Naive thymus-derived CD4-positive, alpha-beta T cell (primary cell): ENCODE data around the gene ACER3. TPM values are rescaled to one million over a fixed set of nuclear protein-coding genes. Genes with fewer than 3 reads are reported as not detected.

Source experiments
- ATAC-seq: fragments of 150-1000 bp; cut with Tn5 transposase; 2 replicates; pipeline ENCODE4 v1.10.0; 2021; ENCODE audit warnings: mild to moderate bottlenecking, moderate library complexity
- CTCF ChIA-PET: fragments of 350-600 bp; sonication (Branson Sonifier 250); formaldehyde crosslinking; loops from one replicate; lab custom pipeline; 2021; ENCODE audit warnings: antibody characterized with exemption; lab: Charles Lee
- POLR2A ChIA-PET: fragments of 350-600 bp; sonication (Branson Sonifier 250); formaldehyde crosslinking; loops from one replicate; lab custom pipeline; 2021; ENCODE audit warnings: antibody characterized with exemption, inconsistent platforms; lab: Charles Lee
- DNase-seq, 9 donors: peaks; one replicate each; pipeline versions ENCODE4 v3.0.0 to v3.0.0-alpha.2; 2020 to 2022; ENCODE audit warnings: mixed read lengths in 1 of 9
- H3K27ac ChIP-seq: one replicate; pipeline ENCODE4 v1.7.0; 2013; ENCODE audit warnings: mild to moderate bottlenecking, low read depth, low read length, moderate library complexity
- H3K27me3 ChIP-seq, 2 donors: one replicate each; pipeline ENCODE4 v1.7.0; 2013; ENCODE audit warnings: low read length in 2 of 2, mild to moderate bottlenecking in 2 of 2, moderate library complexity in 2 of 2; ENCODE audit not compliant: control insufficient read depth in 2 of 2, insufficient read depth in 2 of 2
- H3K36me3 ChIP-seq, 3 experiments: 1 replicate in 2 of 3; 2 replicates in 1 of 3; pipeline ENCODE4 v1.7.0; 2013; ENCODE audit warnings: low read length in 3 of 3, mild to moderate bottlenecking in 3 of 3, moderate library complexity in 1 of 3; ENCODE audit not compliant: insufficient read depth in 3 of 3, control insufficient read depth in 2 of 3
- H3K4me1 ChIP-seq, 2 donors: one replicate each; pipeline ENCODE4 v1.7.0; 2013; ENCODE audit warnings: low read length in 2 of 2, mild to moderate bottlenecking in 2 of 2, moderate library complexity in 1 of 2; ENCODE audit not compliant: control insufficient read depth in 2 of 2, insufficient read depth in 2 of 2
- H3K4me3 ChIP-seq: 2 replicates; pipeline ENCODE4 v1.7.0; 2013; ENCODE audit warnings: mild to moderate bottlenecking, low read length
- H3K9me3 ChIP-seq, 3 experiments: 1 replicate in 2 of 3; 2 replicates in 1 of 3; pipeline ENCODE4 v1.7.0; 2013; ENCODE audit warnings: low read length in 3 of 3; ENCODE audit not compliant: control insufficient read depth in 2 of 3
- H3K27ac Mint-ChIP-seq, 9 donors: one replicate each; pipeline ENCODE4 v1.8.0; 2020 to 2022; ENCODE audit warnings: mixed read lengths in 9 of 9, mild to moderate bottlenecking in 8 of 9, moderate library complexity in 5 of 9, inconsistent platforms in 2 of 9
- H3K27me3 Mint-ChIP-seq, 5 donors: one replicate each; pipeline ENCODE4 v1.8.0; 2021 to 2022; ENCODE audit warnings: mixed read lengths in 5 of 5, mild to moderate bottlenecking in 1 of 5
- H3K36me3 Mint-ChIP-seq, 5 donors: one replicate each; pipeline ENCODE4 v1.8.0; 2020 to 2022; ENCODE audit warnings: mixed read lengths in 5 of 5, mild to moderate bottlenecking in 3 of 5, inconsistent platforms in 1 of 5
- H3K4me1 Mint-ChIP-seq, 7 donors: one replicate each; pipeline ENCODE4 v1.8.0; 2020 to 2022; ENCODE audit warnings: mixed read lengths in 7 of 7, mild to moderate bottlenecking in 3 of 7, inconsistent platforms in 1 of 7
- H3K4me3 Mint-ChIP-seq, 10 donors: one replicate each; pipeline ENCODE4 v1.8.0; 2020 to 2022; ENCODE audit warnings: mild to moderate bottlenecking in 10 of 10, mixed read lengths in 10 of 10, moderate library complexity in 6 of 10, inconsistent platforms in 2 of 10
- H3K9me3 Mint-ChIP-seq, 11 donors: one replicate each; pipeline ENCODE4 v1.8.0; 2020 to 2022; ENCODE audit warnings: mixed read lengths in 11 of 11, mild to moderate bottlenecking in 4 of 11, inconsistent platforms in 1 of 11, moderate library complexity in 1 of 11
- intact Hi-C, 2 donors: fragments of 100-400 bp; cut with micrococcal nuclease; formaldehyde crosslinking; loops; one replicate each; pipeline ENCODE4 v1.15.1; 2023
- polyA plus RNA-seq, 2 donors: library from polyadenylated mRNA; unstranded; fragments of 300-500 nt; fragmentation: Illumina TruSeq; gene quantifications; one replicate each; pipeline ENCODE4 v1.2.3, GENCODE V29; 2021
- total RNA-seq, 6 experiments: library from RNA in 5 of 6; stranded (reverse) in 5 of 6; gene quantifications; 1 replicate in 5 of 6; 2 replicates in 1 of 6; pipeline ENCODE4 v1.2.3 and lab custom pipeline; 2021 to 2026

ACER3 gene
- total and polyA plus RNA-seq, 7 experiments from 2014 or later = 4.7 to 15.2 (median 9.0) TPM

DNA sequence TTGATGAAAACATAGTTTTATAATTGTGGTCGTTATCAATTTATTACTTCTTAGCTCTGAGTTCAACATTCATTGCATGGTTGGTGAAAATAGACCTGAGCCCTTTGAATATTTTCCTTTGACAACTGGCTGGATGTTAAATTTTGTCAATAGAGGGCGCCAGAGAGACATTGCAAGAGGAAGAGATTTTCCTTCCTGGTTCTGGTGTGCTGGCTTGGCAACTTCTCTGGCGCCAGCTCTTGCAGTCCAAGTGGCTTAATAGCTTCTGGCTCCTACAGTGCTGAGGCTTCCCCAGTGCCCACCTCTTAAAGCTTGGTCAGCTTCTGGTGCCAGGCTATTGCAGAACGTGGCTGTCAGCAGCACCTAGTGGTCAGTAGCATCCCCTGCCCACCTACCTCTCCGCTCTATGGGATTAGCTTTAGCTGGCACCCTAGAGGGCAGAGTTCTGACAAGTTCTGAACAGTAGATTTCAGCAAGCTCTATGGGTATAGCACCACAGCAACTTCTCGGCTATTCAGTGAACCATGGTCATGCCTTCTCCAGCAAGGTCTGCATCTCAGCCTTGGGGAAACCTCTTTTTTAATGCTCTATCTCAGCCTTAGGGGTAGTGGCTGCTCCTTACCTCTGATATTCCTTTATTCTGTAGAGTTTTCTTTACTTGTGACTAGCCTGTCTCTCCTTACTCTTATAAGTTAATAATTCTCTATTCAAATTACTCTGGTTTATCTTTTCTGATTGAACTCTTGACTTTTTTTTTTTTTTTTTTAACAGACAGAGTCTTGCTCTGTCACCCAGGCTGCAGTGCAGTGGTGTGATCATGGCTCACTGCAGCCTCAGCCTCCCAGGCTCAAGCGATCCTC lies 59.4 kb downstream of the ACER3 start:
- Mint-ChIP-seq H3K27me3 (peaks cover 0 to 5% (median 0%) of the 10 kb centered on the region in 5 donors), H3K9me3 (peaks cover 0 to 3% (median 0%) of the 10 kb centered on the region in 11 donors), H3K36me3 (peaks cover 0 to 5% (median 4%) of the 10 kb centered on the region in 5 donors), H3K27ac (peak overlapping the region in 1 of 9 donors; percentile 52), H3K4me3 (peak overlapping the region; percentile 18 to 86 (median 77)), H3K4me1 (peaks cover 0 to 12% (median 11%) of the 10 kb centered on the region in 7 donors)
- ATAC-seq (peak; percentile 84), DNase-seq (peak; percentile 16 to 78 (median 74))
- POLR2A ChIA-PET = interaction anchor here (0.9 kb wide), 1 partner anchor 60 kb away, joined by 4 read pairs; no protein-coding TSS in a partner anchor
- Histone ChIP-seq H3K27ac (no peak overlapping the region), H3K27me3 (no peaks in the 10 kb centered on the region), H3K4me1 (peaks cover 0 to 4% of the 10 kb centered on the region in 2 donors), H3K36me3 (no peaks in the 10 kb centered on the region), H3K9me3 (peaks cover 0 to 3% (median 0%) of the 10 kb centered on the region in 3 experiments), H3K4me3 (peak overlapping the region; percentile 51)
- intact Hi-C loops = loop anchor here (1.0 to 5.0 kb wide), 8 partner anchors 58 to 186 kb away; partner anchors contain the start of gene ACER3 (in 2 of the 2)
- CTCF ChIA-PET = interaction anchor here (0.8 to 3.9 kb wide), 14 partner anchors 8 to 185 kb away, joined by 3 to 29 read pairs (median 4); no protein-coding TSS in a partner anchor

DNA sequence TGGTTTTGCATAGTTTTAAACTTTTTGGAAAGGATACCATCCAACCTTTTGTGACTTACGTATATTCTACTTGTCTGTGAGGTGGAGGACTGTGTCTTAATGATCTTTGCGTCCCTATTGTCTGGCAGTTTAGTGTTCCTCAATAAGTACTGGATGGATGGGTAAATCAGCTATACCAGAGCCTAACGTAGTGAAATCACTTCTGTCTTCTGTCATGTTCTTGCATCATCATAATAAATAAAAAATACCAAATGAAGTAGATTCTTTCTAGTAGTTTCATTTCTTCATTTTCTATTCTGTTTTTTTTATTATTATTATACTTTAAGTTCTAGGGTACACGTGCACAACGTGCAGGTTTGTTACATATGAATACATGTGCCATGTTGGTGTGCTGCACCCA lies 66.4 kb downstream of the ACER3 start:
- H3K27me3 Mint-ChIP-seq = peaks cover 0 to 5% (median 0%) of the 10 kb centered on the region in 5 donors
- no peak overlapping the region for H3K4me3 ChIP-seq
- H3K4me3 Mint-ChIP-seq = no peak overlapping the region
- H3K27ac Mint-ChIP-seq = no peak overlapping the region
- H3K4me1 Mint-ChIP-seq = no peaks in the 10 kb centered on the region
- H3K36me3 Mint-ChIP-seq = peaks cover 11 to 33% (median 16%) of the 10 kb centered on the region in 5 donors
- ChIA-PET POLR2A (no interaction called here), CTCF (no interaction called here)
- H3K9me3 Mint-ChIP-seq = peaks cover 0 to 3% (median 0%) of the 10 kb centered on the region in 11 donors
- intact Hi-C loops = no loop called here
- H3K9me3 ChIP-seq = peaks cover 0 to 3% (median 0%) of the 10 kb centered on the region in 3 experiments
- ATAC-seq = no peak
- no peaks in the 10 kb centered on the region for H3K27me3 ChIP-seq
- H3K4me1 ChIP-seq = no peaks in the 10 kb centered on the region
- no peaks in the 10 kb centered on the region for H3K36me3 ChIP-seq
- no peak for DNase-seq
- no peak overlapping the region for H3K27ac ChIP-seq

DNA sequence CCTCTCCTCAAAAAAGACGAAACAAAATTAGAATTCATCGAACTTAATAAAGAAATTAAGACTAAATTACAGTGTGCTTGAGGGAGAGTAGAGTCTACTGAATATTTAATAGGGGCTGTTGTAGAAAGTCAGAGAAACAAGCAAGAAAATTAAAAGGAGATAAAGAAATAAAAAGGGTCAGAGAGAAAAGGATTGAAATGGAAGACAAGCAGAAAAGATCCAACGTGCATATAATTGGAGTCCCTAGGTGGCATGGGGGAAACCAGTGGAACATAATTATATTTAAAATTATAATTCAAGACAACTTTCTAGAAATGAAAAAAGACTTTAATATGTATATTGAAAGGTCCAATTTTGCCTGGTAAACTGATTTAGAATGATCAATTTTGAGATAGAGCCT lies 74.3 kb downstream of the ACER3 start:
- H3K9me3 ChIP-seq = no peaks in the 10 kb centered on the region
- H3K4me1 Mint-ChIP-seq = no peaks in the 10 kb centered on the region

DNA sequence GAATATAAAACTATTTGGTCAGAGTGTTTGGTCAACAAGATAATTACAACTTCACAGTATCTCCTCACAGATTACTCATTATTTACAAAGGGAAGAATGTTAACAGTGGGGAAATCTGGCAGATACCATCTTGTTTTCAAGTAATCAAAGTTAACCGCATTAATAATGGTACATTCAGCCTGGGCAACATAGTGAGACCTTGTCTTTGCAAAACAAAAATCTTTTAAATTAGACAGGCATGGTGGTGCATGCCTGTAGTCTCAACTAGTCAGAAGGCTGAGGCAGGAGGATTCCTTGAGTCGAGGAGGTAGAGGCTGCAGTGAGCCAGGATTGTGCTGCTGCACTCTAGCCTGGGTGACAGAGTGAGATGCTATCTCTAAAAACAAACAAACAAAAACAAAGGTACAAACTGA lies 78.5 kb downstream of the ACER3 start:
- H3K4me3 Mint-ChIP-seq = no peak overlapping the region
- POLR2A ChIA-PET = no interaction called here
- CTCF ChIA-PET = no interaction called here
- H3K27me3 ChIP-seq = no peaks in the 10 kb centered on the region
- intact Hi-C loops = no loop called here
- peaks cover 0 to 5% (median 0%) of the 10 kb centered on the region in 5 donors for H3K27me3 Mint-ChIP-seq
- H3K9me3 ChIP-seq = peaks cover 0 to 3% (median 0%) of the 10 kb centered on the region in 3 experiments
- no peaks in the 10 kb centered on the region for H3K4me1 ChIP-seq
- peaks cover 9 to 39% (median 31%) of the 10 kb centered on the region in 5 donors for H3K36me3 Mint-ChIP-seq
- no peak overlapping the region for H3K4me3 ChIP-seq
- H3K4me1 Mint-ChIP-seq = peaks cover 0 to 1% (median 0%) of the 10 kb centered on the region in 7 donors
- H3K36me3 ChIP-seq = no peaks in the 10 kb centered on the region
- H3K27ac Mint-ChIP-seq = no peak overlapping the region
- H3K27ac ChIP-seq = no peak overlapping the region
- H3K9me3 Mint-ChIP-seq = peaks cover 3 to 35% (median 18%) of the 10 kb centered on the region in 11 donors
- DNase-seq (no peak), ATAC-seq (no peak)

More for the DNA sequence above, 74.3 kb downstream of the ACER3 start:
- Histone ChIP-seq H3K4me3 (no peak overlapping the region), H3K27me3 (no peaks in the 10 kb centered on the region), H3K4me1 (no peaks in the 10 kb centered on the region), H3K36me3 (no peaks in the 10 kb centered on the region), H3K27ac (no peak overlapping the region)
- Mint-ChIP-seq H3K27me3 (no peaks in the 10 kb centered on the region), H3K27ac (no peak overlapping the region), H3K36me3 (peaks cover 1 to 44% (median 29%) of the 10 kb centered on the region in 5 donors), H3K9me3 (peaks cover 0 to 13% (median 10%) of the 10 kb centered on the region in 11 donors), H3K4me3 (no peak overlapping the region)
- ChIA-PET POLR2A (no interaction called here), CTCF (no interaction called here)
- ATAC-seq = no peak
- DNase-seq = no peak
- intact Hi-C loops = no loop called here

DNA sequence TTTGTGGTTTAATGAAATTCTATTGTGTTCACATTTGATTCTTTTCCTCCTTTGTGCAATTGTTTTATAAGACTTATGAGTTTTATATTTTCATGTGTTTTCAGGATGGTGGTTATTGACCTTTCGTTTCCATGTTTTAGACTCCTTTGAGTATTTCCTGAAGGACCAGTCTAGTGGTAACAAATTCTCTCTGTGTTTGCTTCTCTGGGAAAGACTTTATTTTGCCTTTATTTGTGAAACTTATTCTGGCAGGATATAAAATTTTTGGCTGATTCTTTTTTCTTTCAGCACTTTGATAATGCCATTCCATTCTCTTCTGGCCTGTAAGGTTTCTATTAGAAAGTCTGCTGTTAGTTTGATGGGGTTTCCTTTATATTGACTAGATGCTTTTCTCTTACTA lies 83.5 kb downstream of the ACER3 start:
- Mint-ChIP-seq H3K27ac (no peak overlapping the region), H3K4me1 (peaks cover 0 to 12% (median 1%) of the 10 kb centered on the region in 7 donors), H3K4me3 (no peak overlapping the region), H3K36me3 (peaks cover 6 to 29% (median 24%) of the 10 kb centered on the region in 5 donors), H3K27me3 (peaks cover 0 to 6% (median 0%) of the 10 kb centered on the region in 5 donors), H3K9me3 (peaks cover 8 to 39% (median 24%) of the 10 kb centered on the region in 11 donors)
- ChIA-PET CTCF (no interaction called here), POLR2A (no interaction called here)
- H3K27ac ChIP-seq = no peak overlapping the region
- H3K4me3 ChIP-seq = no peak overlapping the region
- H3K9me3 ChIP-seq = peaks cover 0 to 3% (median 0%) of the 10 kb centered on the region in 3 experiments
- no peak for DNase-seq
- H3K36me3 ChIP-seq = no peaks in the 10 kb centered on the region
- no peak for ATAC-seq
- intact Hi-C loops = no loop called here
- H3K27me3 ChIP-seq = no peaks in the 10 kb centered on the region
- H3K4me1 ChIP-seq = no peaks in the 10 kb centered on the region

DNA sequence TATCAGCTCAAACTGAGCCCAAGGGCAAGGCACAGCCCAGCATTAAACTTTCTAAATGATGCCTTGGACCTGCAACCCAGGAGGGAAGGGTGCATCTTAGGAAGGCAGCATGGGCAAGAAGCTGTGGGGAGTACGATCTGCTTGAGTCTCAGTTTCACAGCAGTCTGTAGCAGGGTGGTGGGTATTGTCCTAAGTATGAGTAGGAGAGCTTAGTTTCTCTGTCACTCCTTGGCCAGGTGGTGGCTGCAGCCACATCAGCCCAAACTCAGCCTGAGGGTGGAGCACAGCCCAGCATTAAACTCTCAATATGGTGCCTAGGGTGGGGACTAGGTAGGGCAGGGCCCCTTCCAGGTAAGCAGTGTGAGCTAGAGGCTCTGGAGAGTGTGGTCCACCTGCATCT lies 85.5 kb downstream of the ACER3 start:
- intact Hi-C loops = no loop called here
- DNase-seq (no peak), ATAC-seq (no peak)
- no peaks in the 10 kb centered on the region for H3K36me3 ChIP-seq
- H3K4me1 ChIP-seq = no peaks in the 10 kb centered on the region
- H3K9me3 ChIP-seq = peaks cover 0 to 3% (median 0%) of the 10 kb centered on the region in 3 experiments
- ChIA-PET CTCF (no interaction called here), POLR2A (no interaction called here)
- no peak overlapping the region for H3K27ac ChIP-seq
- H3K27me3 ChIP-seq = no peaks in the 10 kb centered on the region
- H3K27me3 Mint-ChIP-seq = peaks cover 0 to 6% (median 0%) of the 10 kb centered on the region in 5 donors
- peaks cover 0 to 12% (median 1%) of the 10 kb centered on the region in 7 donors for H3K4me1 Mint-ChIP-seq
- peaks cover 8 to 39% (median 24%) of the 10 kb centered on the region in 11 donors for H3K9me3 Mint-ChIP-seq
- peaks cover 6 to 29% (median 26%) of the 10 kb centered on the region in 5 donors for H3K36me3 Mint-ChIP-seq
- no peak overlapping the region for H3K4me3 Mint-ChIP-seq
- no peak overlapping the region for H3K27ac Mint-ChIP-seq
- H3K4me3 ChIP-seq = no peak overlapping the region
